Measurements from ENCODE around the gene TCF4.

Gene TCF4

DNA sequence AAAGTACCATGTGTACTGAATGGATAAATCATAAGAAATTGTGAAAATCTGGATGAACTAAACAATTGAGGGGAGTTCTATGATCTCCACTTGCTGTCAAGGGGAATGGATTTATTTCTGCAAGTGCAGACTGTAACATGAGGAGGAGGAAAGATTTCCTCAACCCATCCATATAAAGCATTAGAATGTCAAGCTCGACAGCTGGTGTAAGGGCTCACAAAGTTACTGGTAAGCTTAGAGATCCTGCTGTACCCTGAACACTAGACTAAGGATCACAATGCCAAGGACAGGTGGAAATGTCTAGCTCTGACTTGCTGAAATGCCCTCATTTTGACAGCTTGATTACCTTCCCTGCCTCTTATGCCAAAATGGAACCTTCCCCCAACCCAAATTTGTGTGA, 125.3 kb downstream of the TCF4 start:
- DNase-seq (ENCODE audit: low spot score) = no peak
- TF ChIP-seq, protein P1, sequence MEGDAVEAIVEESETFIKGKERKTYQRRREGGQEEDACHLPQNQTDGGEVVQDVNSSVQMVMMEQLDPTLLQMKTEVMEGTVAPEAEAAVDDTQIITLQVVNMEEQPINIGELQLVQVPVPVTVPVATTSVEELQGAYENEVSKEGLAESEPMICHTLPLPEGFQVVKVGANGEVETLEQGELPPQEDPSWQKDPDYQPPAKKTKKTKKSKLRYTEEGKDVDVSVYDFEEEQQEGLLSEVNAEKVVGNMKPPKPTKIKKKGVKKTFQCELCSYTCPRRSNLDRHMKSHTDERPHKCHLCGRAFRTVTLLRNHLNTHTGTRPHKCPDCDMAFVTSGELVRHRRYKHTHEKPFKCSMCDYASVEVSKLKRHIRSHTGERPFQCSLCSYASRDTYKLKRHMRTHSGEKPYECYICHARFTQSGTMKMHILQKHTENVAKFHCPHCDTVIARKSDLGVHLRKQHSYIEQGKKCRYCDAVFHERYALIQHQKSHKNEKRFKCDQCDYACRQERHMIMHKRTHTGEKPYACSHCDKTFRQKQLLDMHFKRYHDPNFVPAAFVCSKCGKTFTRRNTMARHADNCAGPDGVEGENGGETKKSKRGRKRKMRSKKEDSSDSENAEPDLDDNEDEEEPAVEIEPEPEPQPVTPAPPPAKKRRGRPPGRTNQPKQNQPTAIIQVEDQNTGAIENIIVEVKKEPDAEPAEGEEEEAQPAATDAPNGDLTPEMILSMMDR (IDR thresholded peaks at IDR 0.05; ENCODE audit: extremely low read depth, insufficient read depth, missing control alignments) = no peak
- in situ Hi-C loops (cut with MboI; ENCODE audit: low pct_unique_long_range_greater_than_20kb, low sequenced_read_pairs, unreplicated experiment) = no loop called here

GRCh38 chr18:55461848-55462247, 126.1 kb downstream of the TCF4 start:
- TF ChIP-seq, protein P1 (IDR thresholded peaks at IDR 0.05; ENCODE audit: extremely low read depth, insufficient read depth, missing control alignments) = no peak
- in situ Hi-C loops (cut with MboI; ENCODE audit: low pct_unique_long_range_greater_than_20kb, low sequenced_read_pairs, unreplicated experiment) = no loop called here
- no peak for DNase-seq (ENCODE audit: low spot score)

- TF ChIP-seq, protein P1 (IDR thresholded peaks at IDR 0.05; ENCODE audit: extremely low read depth, insufficient read depth, missing control alignments) = no peak
- in situ Hi-C loops (cut with MboI; ENCODE audit: low pct_unique_long_range_greater_than_20kb, low sequenced_read_pairs, unreplicated experiment) = no loop called here
- no peak for DNase-seq (ENCODE audit: low spot score)
These were observed 129.4 kb downstream of the TCF4 start for GRCh38 chr18:55458456-55459203.

DNA sequence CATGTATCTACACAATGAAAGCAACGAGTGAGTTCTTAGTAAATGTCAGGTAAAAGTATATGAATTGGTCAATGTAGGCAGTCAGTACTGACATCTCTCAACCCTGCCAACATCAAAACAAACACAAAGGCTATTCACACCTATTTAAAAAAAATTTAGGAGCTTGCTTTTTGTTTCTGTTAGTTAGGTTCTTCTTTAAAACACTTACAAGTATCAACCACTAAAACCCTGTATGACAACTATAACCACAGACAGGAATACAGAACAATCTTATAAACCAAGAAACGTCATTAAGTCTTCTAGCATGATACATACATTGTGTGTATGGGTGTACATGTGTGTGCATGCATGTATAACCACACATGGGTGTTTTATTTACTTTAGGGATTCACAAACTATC, 131.0 kb downstream of the TCF4 start:
- in situ Hi-C loops (cut with MboI; ENCODE audit: low pct_unique_long_range_greater_than_20kb, low sequenced_read_pairs, unreplicated experiment) = no loop called here
- TF ChIP-seq, protein P1 (IDR thresholded peaks at IDR 0.05; ENCODE audit: extremely low read depth, insufficient read depth, missing control alignments) = no peak
- DNase-seq (ENCODE audit: low spot score) = no peak

- in situ Hi-C loops (cut with MboI; ENCODE audit: low pct_unique_long_range_greater_than_20kb, low sequenced_read_pairs, unreplicated experiment) = no loop called here
- DNase-seq (ENCODE audit: low spot score) = no peak
- TF ChIP-seq, protein P1 (IDR thresholded peaks at IDR 0.05; ENCODE audit: extremely low read depth, insufficient read depth, missing control alignments) = no peak
These were observed 132.1 kb downstream of the TCF4 start for GRCh38 chr18:55455938-55456337.

DNA sequence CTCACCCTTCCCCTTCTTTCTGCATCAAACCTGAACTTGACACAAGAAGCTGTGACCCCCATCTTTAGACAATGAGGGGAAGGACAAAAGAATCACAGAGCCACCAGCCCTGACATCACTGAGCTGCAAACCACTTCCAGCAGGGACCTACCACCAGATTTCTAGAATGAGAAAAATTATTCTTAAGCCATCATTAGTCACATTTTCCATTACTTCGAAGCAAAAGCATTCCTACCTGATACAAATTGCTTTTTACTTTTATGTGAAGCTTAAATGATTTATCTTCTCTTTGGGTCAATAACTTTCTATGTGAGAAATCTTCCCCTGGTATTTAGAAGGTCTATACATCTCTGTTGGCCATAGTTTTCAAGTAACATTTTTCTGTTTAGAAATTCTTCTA, 134.8 kb downstream of the TCF4 start:
- DNase-seq (ENCODE audit: low spot score) = no peak
- TF ChIP-seq, protein P1 (IDR thresholded peaks at IDR 0.05; ENCODE audit: extremely low read depth, insufficient read depth, missing control alignments) = no peak
- in situ Hi-C loops (cut with MboI; ENCODE audit: low pct_unique_long_range_greater_than_20kb, low sequenced_read_pairs, unreplicated experiment) = no loop called here

Measured in GM13977 (cell line).